GM10266 (cell line): Measurements from ENCODE around the gene FNDC3B.

Experiments used
- DNase-seq: peaks from one replicate; pipeline ENCODE4 v3.0.0; 2012; ENCODE audit errors: extremely low spot score
- TF ChIP-seq, protein P1 (sequence below): IDR thresholded peaks from 2 replicates; pipeline ENCODE4 v1.5.1; 2012; ENCODE audit warnings: mild to moderate bottlenecking, low read depth; ENCODE audit not compliant: control insufficient read depth, insufficient read depth; ENCODE audit errors: missing control alignments

Gene FNDC3B

GRCh38 chr3:172402892-172403643, 363.7 kb downstream of the FNDC3B start:
- TF ChIP-seq, protein P1, sequence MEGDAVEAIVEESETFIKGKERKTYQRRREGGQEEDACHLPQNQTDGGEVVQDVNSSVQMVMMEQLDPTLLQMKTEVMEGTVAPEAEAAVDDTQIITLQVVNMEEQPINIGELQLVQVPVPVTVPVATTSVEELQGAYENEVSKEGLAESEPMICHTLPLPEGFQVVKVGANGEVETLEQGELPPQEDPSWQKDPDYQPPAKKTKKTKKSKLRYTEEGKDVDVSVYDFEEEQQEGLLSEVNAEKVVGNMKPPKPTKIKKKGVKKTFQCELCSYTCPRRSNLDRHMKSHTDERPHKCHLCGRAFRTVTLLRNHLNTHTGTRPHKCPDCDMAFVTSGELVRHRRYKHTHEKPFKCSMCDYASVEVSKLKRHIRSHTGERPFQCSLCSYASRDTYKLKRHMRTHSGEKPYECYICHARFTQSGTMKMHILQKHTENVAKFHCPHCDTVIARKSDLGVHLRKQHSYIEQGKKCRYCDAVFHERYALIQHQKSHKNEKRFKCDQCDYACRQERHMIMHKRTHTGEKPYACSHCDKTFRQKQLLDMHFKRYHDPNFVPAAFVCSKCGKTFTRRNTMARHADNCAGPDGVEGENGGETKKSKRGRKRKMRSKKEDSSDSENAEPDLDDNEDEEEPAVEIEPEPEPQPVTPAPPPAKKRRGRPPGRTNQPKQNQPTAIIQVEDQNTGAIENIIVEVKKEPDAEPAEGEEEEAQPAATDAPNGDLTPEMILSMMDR: no peak

GRCh38 chr3:172404237-172404962, 365.0 kb downstream of the FNDC3B start:
- no peak for DNase-seq
- TF ChIP-seq, protein P1: no peak

More at GRCh38 chr3:172402892-172403643, 363.7 kb downstream of the FNDC3B start:
- no peak for DNase-seq

GRCh38 chr3:172405914-172406313, 366.5 kb downstream of the FNDC3B start:
- TF ChIP-seq, protein P1: no peak
- DNase-seq: no peak

- no peak for DNase-seq
- TF ChIP-seq, protein P1: no peak
Observed at GRCh38 chr3:172407872-172408271, 368.5 kb downstream of the FNDC3B start.

DNA sequence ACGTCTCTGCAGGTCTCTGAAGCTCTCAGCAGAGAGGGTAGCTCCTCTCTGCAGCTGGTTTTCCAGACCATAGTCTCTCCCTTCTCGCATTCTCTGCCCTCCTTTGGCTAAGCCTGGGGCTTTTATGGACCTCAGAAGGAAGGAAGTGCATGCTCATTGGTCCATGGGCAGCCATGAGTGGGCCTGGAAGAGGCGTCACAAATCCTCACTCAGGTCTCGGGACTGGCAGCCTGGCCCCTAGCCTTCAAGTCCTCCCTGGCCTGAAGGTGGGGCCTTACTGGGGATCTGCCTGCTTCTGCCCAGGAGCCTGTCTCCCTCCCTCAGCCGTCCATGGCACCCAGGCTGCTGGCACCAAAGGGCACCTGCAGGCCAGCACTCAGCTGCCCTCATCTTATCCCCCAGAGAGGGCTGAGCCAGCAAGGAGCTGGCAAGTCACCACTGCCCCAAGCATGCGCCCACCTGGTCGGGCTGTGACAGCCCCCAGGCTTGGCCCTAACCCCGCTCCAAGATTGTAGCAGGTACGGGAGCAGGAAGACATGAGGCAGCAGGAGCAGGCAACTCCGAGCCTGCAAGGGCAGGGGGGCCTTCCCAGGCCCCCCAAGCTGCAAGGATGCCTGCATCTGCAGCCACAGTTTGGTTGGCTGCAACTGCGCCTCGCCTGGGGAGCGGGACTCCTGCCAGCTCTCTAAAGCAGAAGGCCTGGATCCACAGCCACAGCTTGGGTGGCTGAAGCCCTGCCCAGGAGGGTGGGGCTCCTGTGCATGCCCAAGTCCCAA, 371.5 kb downstream of the FNDC3B start:
- no peak for DNase-seq
- TF ChIP-seq, protein P1: no peak

- DNase-seq: no peak
- TF ChIP-seq, protein P1: no peak
Observed at GRCh38 chr3:172411478-172411947, 372.1 kb downstream of the FNDC3B start.

DNA sequence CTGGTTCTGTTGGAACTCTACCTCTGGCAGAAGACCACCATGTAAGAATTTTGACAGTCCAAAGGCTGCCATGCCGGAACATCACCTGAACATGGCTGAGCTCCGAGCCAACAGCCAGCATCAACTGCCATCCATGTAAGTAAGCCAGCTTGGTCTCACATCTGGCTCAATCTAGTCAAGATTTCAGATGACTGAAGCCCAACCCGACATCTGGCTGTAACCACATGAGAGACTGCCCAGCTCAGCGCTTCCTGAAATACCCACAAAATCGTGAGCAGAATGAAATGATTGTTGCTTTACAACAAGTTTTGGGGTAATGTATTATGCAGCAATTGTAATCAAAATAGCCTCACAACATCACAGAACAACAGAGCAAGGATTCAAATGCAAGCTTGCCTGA, 375.9 kb downstream of the FNDC3B start:
- DNase-seq: no peak
- TF ChIP-seq, protein P1: no peak
